ENCODE measurements around the gene PINK1. TPM values are rescaled to one million over a fixed set of nuclear protein-coding genes. Genes with fewer than 3 reads are reported as not detected.

Gene PINK1
- total and polyA plus RNA-seq, 2 of the 13 experiments (the other 11 are each of a cell fraction or from before 2014, with no cell fraction given) = 15.3 to 16.1 TPM

DNA sequence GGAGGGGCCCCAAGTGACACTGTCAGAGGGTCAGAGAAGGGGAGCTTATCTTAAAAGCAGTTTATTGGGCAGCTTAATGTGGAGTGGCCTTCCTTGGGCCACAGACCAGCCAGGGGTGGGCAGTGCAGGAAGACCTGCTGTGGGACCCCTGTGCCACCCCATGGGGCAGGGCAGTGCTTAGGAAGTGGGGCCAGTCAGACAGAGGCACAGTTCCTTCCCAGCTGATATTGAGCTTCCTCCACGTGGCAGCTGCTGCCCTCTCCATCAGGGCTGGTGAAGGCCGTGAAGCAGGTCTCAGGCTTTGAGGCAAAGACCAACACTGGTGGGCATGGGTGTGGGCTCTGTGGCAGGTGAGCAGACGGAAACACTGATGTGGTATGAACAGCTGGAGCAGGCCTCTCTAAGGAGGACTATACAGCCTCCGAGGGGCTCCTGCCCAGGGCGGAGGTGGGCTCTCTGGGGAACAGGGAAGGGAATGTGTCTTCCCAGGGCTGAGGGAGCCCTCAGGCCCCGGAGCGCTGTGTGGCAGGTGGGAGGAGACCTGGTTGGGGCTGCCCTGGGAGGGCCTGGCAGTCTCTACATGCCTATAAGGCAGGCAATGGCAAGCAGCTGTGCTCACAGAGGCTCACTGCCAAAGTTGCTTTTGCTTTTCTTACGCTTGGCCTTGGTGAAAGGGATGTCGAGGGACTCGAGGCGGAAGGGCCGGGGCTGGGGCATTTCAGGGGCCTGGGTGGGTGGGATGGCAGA is 30.9 kb downstream of the PINK1 start:
- Histone ChIP-seq H3K79me2 (ENCODE audit: insufficient read depth, low read length) (peaks cover 21% of the 10 kb centered on the region), H3K4me1 (ENCODE audit: insufficient read depth, low read length) (peaks cover 20% of the 10 kb centered on the region), H3K36me3 (replicated peaks in 1 of 2; ENCODE audit: control insufficient read depth in 1 of 2, insufficient read depth in 2 of 2, low read length in 2 of 2) (peaks cover 5% of the 10 kb centered on the region in 2 experiments; a peak in 2 of 5 replicates), H2AFZ (ENCODE audit: low read length) (no peak overlapping the region), H3K27ac (ENCODE audit: extremely low read length, insufficient read depth, low read length) (no peak overlapping the region), H4K20me1 (ENCODE audit: insufficient read depth, low read length) (no peaks in the 10 kb centered on the region), H3K4me2 (ENCODE audit: low read depth, low read length) (no peak overlapping the region), H3K9ac (ENCODE audit: insufficient read depth, low read depth, low read length) (no peak overlapping the region), H3K9me3 (ENCODE audit: low read length) (no peaks in the 10 kb centered on the region), H3K27me3 (ENCODE audit: control insufficient read depth in 1 of 2, insufficient read depth in 2 of 2, low read length in 2 of 2) (no peaks in the 10 kb centered on the region; a peak in 1 of 5 replicates), H3K4me3 (replicated peaks in 1 of 3; ENCODE audit: insufficient read depth in 1 of 3, low read depth in 2 of 3, low read length in 3 of 3) (no peak overlapping the region)
- TF ChIP-seq, protein P1, sequence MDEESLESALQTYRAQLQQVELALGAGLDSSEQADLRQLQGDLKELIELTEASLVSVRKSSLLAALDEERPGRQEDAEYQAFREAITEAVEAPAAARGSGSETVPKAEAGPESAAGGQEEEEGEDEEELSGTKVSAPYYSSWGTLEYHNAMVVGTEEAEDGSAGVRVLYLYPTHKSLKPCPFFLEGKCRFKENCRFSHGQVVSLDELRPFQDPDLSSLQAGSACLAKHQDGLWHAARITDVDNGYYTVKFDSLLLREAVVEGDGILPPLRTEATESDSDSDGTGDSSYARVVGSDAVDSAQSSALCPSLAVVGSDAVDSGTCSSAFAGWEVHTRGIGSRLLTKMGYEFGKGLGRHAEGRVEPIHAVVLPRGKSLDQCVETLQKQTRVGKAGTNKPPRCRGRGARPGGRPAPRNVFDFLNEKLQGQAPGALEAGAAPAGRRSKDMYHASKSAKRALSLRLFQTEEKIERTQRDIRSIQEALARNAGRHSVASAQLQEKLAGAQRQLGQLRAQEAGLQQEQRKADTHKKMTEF (CRISPR knock-in tag; IDR thresholded peaks at IDR 0.05) = no peak
- TF ChIP-seq KAT8 (CRISPR knock-in tag; IDR thresholded peaks at IDR 0.05) = no peak
- TF ChIP-seq ZNF136 (CRISPR knock-in tag; IDR thresholded peaks at IDR 0.05; ENCODE audit: low read depth) = no peak
- TF ChIP-seq, protein P2, sequence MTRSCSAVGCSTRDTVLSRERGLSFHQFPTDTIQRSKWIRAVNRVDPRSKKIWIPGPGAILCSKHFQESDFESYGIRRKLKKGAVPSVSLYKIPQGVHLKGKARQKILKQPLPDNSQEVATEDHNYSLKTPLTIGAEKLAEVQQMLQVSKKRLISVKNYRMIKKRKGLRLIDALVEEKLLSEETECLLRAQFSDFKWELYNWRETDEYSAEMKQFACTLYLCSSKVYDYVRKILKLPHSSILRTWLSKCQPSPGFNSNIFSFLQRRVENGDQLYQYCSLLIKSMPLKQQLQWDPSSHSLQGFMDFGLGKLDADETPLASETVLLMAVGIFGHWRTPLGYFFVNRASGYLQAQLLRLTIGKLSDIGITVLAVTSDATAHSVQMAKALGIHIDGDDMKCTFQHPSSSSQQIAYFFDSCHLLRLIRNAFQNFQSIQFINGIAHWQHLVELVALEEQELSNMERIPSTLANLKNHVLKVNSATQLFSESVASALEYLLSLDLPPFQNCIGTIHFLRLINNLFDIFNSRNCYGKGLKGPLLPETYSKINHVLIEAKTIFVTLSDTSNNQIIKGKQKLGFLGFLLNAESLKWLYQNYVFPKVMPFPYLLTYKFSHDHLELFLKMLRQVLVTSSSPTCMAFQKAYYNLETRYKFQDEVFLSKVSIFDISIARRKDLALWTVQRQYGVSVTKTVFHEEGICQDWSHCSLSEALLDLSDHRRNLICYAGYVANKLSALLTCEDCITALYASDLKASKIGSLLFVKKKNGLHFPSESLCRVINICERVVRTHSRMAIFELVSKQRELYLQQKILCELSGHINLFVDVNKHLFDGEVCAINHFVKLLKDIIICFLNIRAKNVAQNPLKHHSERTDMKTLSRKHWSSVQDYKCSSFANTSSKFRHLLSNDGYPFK (CRISPR knock-in tag; IDR thresholded peaks at IDR 0.05; ENCODE audit: borderline replicate concordance) = no peak
- ChIA-PET CTCF (ENCODE audit: low intra/inter-chr PET ratio, low total read pairs) (no interaction called here), POLR2A (no interaction called here)
- FAIRE-seq = no peak
- no peak for ATAC-seq
- intact Hi-C loops (cut with micrococcal nuclease; ENCODE audit: unreplicated experiment) = no loop called here
- WGBS (ENCODE audit: low lambda C conversion rate) = 57% methylated on average over 7 of the region's 12 CpGs
- BruUV-seq (replicated peaks) = no TSS peak
- in situ Hi-C loops (cut with HindIII; ENCODE audit: extremely low pct_ligation_motif_present, low pct_unique_long_range_greater_than_20kb) = no loop called here
- DNase-seq (ENCODE audit: low spot score) = no peak

Measured in HepG2 (cell line).